ENCODE measurements around the gene FTO. TPM values are rescaled to one million over a fixed set of nuclear protein-coding genes. Genes with fewer than 3 reads are reported as not detected.

FTO gene
- total and polyA plus RNA-seq, 2 of the 13 experiments (the other 11 are each of a cell fraction or from before 2014, with no cell fraction given) = 41.6 to 55.8 TPM

DNA sequence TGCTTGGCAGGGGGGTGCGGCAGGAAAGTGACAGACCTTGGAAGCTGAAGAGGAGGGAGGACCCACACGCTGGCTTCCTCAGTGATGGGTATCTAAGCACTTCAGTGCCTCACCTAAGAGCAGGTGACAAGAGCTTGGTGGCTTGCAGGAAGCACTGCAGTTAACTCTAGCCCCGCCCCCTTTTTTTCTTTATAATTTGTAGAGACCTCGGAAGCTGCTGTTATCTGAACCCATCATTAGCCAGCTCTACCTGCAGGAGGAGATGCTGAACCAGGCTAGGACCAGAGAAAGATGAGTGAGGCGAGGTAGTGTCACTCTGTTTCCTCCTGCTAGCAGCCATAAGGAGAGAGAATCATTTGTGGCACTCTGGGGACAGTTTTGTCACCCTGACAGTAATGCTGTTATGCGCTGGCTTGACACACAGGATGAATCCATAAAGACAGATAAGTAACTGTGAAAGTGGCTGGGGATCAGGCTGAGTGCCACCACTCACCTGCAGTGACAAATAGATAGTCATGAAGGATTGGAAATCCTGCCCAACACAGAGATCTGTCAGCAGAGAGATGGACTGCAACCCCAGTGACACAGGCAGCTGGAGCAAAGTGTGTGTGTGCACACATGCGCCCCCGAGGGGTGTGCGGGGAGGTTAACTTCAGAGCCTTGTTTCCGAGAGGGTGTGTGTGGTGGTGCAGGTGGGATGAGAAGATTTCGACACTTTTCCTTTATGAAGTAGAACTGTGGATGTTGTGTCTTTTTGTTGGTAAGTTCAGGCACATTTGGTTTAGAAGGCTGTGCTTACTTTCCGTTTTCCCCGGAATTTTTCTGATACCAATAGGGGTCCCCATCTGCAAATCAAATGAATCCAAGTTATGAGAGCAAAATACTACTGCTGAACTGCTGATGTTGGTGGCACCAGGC, 358.7 kb downstream of the FTO start (continued):
- peak; percentile 41; the same call in 1 of the 2 replicates for TF ChIP-seq HDAC1 (CRISPR knock-in tag; IDR thresholded peaks at IDR 0.05)
- no peak for TF ChIP-seq ZNF564 (CRISPR knock-in tag; IDR thresholded peaks at IDR 0.05)
- TF ChIP-seq ZEB1 (IDR thresholded peaks at IDR 0.05; ENCODE audit: insufficient replicate concordance, low read depth) = no peak
- no peak for TF ChIP-seq ONECUT2 (CRISPR knock-in tag; IDR thresholded peaks at IDR 0.05)

DNA sequence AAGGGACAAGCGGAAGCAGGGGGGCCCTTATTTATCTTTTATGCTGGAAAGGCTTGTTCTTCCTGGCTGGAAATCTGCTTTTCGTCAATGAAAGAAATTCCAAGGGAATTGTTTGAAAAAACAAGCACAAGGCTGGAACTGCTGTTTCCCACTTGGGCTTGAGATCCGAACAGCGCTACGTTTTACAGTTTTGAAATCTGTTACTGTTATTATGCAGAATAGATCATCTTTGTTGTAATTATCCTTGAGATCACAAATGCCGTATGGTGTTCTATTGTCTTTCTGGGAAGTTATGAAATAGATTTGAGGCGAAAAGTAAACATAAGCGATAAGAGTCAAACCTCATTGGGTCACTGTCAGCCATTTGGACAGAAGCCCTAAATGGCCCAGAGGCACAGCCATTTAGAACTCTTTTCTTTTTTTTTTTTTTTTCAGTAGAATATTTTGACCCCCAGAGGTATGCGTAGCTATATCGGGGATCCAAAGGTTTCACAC, 359.4 kb downstream of the FTO start:
- no peaks in the 10 kb centered on the region for H3K27me3 ChIP-seq (ENCODE audit: control insufficient read depth in 1 of 2, insufficient read depth in 2 of 2, low read length in 2 of 2)
- BruUV-seq (replicated peaks) = no TSS peak
- in situ Hi-C loops (cut with HindIII; ENCODE audit: extremely low pct_ligation_motif_present, low pct_unique_long_range_greater_than_20kb) (no loop called here), intact Hi-C loops (cut with micrococcal nuclease; ENCODE audit: unreplicated experiment) (loop anchor here (10.0 kb wide), 1 partner anchor 111 kb away; no protein-coding TSS in a partner anchor)
- H4K20me1 ChIP-seq (ENCODE audit: insufficient read depth, low read length) = no peaks in the 10 kb centered on the region
- ChIA-PET CTCF (ENCODE audit: low intra/inter-chr PET ratio, low total read pairs) (no interaction called here), POLR2A (no interaction called here)
- no peak overlapping the region for H3K9ac ChIP-seq (ENCODE audit: insufficient read depth, low read depth, low read length)
- H3K4me2 ChIP-seq (ENCODE audit: low read depth, low read length) = no peak overlapping the region
- FAIRE-seq (peak; percentile 28), DNase-seq (ENCODE audit: low spot score) (no peak), ATAC-seq (no peak)
- no peak for TF ChIP-seq SOX6 (IDR thresholded peaks at IDR 0.05)
- TF ChIP-seq SOX6 (CRISPR knock-in tag; IDR thresholded peaks at IDR 0.05) = peak; percentile 59; the same call in 1 of the 2 replicates
- TF ChIP-seq U2AF1 (optimal IDR thresholded peaks at IDR 0.05; ENCODE audit: low read depth, low read length) = no peak
- TF ChIP-seq POGZ (CRISPR knock-in tag; IDR thresholded peaks at IDR 0.05) = 0 out of 2 replicates have a peak, but pooled peaks have one; percentile 33
- TF ChIP-seq NFIC (IDR thresholded peaks at IDR 0.05; ENCODE audit: low read length) = no peak
- peak; percentile 57; the same call in 1 of the 2 replicates for TF ChIP-seq SOX5 (CRISPR knock-in tag; IDR thresholded peaks at IDR 0.05; ENCODE audit: borderline replicate concordance)
- no peak for TF ChIP-seq IRF1 (CRISPR knock-in tag; IDR thresholded peaks at IDR 0.05; ENCODE audit: low read depth)
- no peak for TF ChIP-seq KDM2A (CRISPR knock-in tag; IDR thresholded peaks at IDR 0.05; ENCODE audit: borderline replicate concordance, low read depth)
- 0 out of 2 replicates have a peak, but pooled peaks have one; percentile 29 for TF ChIP-seq HOXA5 (CRISPR knock-in tag; IDR thresholded peaks at IDR 0.05)
- 0 out of 2 replicates have a peak, but pooled peaks have one; percentile 19 for TF ChIP-seq TBX2 (CRISPR knock-in tag; IDR thresholded peaks at IDR 0.05; ENCODE audit: borderline replicate concordance)
- TF ChIP-seq ZSCAN22 (CRISPR knock-in tag; IDR thresholded peaks at IDR 0.05) = no peak
- no peak for TF ChIP-seq SOX13 (IDR thresholded peaks at IDR 0.05)
- TF ChIP-seq SOX13 (CRISPR knock-in tag; conservative IDR thresholded peaks at IDR 0.05 in 1 of 2, IDR thresholded peaks at IDR 0.05 in 1 of 2) = peak in 1 of 2 experiments; percentile 52; a peak in 2 of 4 replicates
- TF ChIP-seq ZNF841 (CRISPR knock-in tag; IDR thresholded peaks at IDR 0.05; ENCODE audit: borderline replicate concordance) = no peak
- TF ChIP-seq E2F2 (CRISPR knock-in tag; IDR thresholded peaks at IDR 0.05; ENCODE audit: borderline replicate concordance) = no peak
- peaks cover 62% of the 10 kb centered on the region for H3K4me1 ChIP-seq (ENCODE audit: insufficient read depth, low read length)
- no peaks in the 10 kb centered on the region for H3K36me3 ChIP-seq (replicated peaks in 1 of 2; ENCODE audit: control insufficient read depth in 1 of 2, insufficient read depth in 2 of 2, low read length in 2 of 2)
- H3K4me3 ChIP-seq (replicated peaks in 1 of 3; ENCODE audit: insufficient read depth in 1 of 3, low read depth in 2 of 3, low read length in 3 of 3) = no peak overlapping the region
- H3K79me2 ChIP-seq (ENCODE audit: insufficient read depth, low read length) = no peaks in the 10 kb centered on the region
- no peaks in the 10 kb centered on the region for H3K9me3 ChIP-seq (ENCODE audit: low read length)
- WGBS (ENCODE audit: low lambda C conversion rate) = 96% methylated on average over 10 of the region's 10 CpGs
- H3K27ac ChIP-seq (ENCODE audit: extremely low read length, insufficient read depth, low read length) = no peak overlapping the region
- no peak overlapping the region for H2AFZ ChIP-seq (ENCODE audit: low read length)
